Left ventricle myocardium superior (tissue), 1 donor: ENCODE data around the gene KANK4. TPM values are rescaled to one million over a fixed set of nuclear protein-coding genes. Genes with fewer than 3 reads are reported as not detected.

Experiments used
- ATAC-seq: fragments of 200-7000 bp; cut with Tn5 transposase; one replicate; pipeline ENCODE4 v1.9.1; 2020; ENCODE audit warnings: mild to moderate bottlenecking, moderate library complexity
- DNase-seq: peaks from one replicate; pipeline ENCODE4 v3.0.0-alpha.2; 2020
- intact Hi-C: fragments of 100-400 bp; cut with micrococcal nuclease; formaldehyde crosslinking; loops from one replicate; pipeline ENCODE4 v1.11.0; 2022
- total RNA-seq: library from RNA; stranded (reverse); fragmentation: NEBNext Ultra II Directional; extraction: Animal tissue kit (Norgen Biotek cat#: 25700); gene quantifications from one replicate; pipeline ENCODE4 v1.2.1, GENCODE V29; 2021
- donor health status: DM: no; HTN: yes; CAD: no; lungs with severe emphysema.

The KANK4 gene
- total RNA-seq, 1 donor from 2014 or later, result 0.25 TPM

DNA sequence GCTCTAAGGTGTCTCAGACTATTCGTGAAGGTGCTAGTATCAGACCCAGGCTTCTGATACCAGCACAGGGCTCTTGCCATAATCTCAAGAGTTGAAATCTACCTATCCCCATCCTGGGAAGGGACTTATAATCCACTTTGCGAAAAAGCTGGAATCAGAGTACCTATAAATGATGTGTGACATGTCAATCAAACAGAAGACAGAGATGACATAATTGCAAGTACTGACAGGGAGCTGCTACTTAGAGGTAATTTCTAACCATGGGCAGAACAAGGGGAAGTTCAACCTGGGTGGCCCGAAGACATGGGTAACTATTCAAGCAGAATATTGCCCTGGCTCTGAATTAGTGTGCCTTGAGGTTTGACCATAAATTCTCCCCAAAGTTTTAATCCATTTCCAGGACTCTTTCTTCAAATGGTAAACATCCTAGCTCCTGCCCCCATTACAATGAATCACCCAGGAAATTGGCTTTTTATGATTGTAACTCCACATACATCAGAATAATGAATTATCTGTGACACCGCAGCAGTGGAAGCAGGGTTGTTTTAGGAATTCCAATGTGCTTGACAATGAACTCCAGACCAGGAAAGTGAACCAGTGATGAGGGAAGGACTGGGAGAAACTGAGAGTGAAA lies 37.2 kb downstream of the KANK4 start:
- no peak for ATAC-seq
- DNase-seq, result no peak
- intact Hi-C loops, result no loop called here

DNA sequence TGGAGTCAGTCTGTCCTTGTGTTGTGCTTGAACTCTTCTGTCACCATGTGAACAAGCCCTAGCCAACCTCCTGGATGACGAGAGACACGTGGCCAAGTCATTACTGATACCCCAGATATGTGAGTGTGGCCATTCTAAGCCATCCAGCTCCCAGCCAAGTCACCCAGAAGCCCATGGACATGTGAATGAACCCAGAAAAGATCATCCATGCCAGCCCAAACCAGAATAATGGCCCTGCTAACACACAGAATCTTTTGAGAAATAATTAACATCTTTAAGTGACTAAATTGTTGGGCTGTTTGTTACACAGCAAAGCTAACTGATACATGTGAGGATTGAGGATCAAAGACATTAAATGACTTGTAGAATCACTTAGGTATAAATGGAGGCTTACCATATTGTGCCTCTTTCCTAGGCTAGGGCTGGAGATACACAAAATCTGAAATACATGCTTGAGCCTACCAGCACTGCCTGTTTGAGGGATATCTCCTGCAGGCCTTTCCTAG lies 38.2 kb downstream of the KANK4 start:
- no peak for ATAC-seq
- no peak for DNase-seq
- intact Hi-C loops, result no loop called here

DNA sequence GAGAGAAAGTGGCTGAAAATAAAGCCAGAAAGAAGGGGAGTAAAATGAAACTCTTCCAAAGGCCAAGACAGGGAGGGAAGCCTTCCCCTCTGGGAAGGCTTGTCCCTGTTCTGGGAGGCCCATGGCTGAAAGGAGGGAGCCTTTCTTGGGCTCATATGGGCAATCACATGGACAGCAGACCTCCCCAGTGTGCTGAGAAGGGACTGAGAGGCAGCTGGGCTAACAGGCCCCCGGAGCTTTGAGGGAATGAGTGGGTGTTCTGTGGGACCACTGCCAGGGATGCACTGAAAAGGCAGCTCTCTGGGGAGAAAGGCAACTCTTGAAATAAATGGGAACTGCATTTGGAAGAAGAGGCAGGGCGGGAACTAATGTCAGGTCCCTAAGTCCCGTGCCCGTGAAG lies 39.1 kb downstream of the KANK4 start:
- peak; percentile 38 for ATAC-seq
- no peak for DNase-seq
- intact Hi-C loops, result no loop called here

DNA sequence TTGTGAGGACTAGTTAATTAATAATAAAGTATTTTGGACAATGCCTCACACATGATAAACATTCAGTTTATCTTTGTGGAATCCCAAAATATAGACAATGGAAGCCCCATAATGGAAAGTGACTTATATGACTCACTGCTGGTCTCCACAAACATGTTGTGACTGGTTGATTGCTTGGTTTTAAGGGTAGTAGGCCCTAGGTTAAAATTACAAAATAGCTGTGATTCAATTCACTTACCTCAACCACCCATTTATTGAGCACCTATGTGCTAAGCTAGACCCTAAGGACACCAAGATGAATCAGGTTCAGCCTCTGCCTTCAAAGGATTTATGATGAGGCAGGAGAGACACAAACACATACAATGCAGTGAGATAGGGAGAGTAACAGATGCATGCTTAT lies 42.4 kb downstream of the KANK4 start:
- intact Hi-C loops, result no loop called here
- no peak for DNase-seq
- ATAC-seq, result no peak

DNA sequence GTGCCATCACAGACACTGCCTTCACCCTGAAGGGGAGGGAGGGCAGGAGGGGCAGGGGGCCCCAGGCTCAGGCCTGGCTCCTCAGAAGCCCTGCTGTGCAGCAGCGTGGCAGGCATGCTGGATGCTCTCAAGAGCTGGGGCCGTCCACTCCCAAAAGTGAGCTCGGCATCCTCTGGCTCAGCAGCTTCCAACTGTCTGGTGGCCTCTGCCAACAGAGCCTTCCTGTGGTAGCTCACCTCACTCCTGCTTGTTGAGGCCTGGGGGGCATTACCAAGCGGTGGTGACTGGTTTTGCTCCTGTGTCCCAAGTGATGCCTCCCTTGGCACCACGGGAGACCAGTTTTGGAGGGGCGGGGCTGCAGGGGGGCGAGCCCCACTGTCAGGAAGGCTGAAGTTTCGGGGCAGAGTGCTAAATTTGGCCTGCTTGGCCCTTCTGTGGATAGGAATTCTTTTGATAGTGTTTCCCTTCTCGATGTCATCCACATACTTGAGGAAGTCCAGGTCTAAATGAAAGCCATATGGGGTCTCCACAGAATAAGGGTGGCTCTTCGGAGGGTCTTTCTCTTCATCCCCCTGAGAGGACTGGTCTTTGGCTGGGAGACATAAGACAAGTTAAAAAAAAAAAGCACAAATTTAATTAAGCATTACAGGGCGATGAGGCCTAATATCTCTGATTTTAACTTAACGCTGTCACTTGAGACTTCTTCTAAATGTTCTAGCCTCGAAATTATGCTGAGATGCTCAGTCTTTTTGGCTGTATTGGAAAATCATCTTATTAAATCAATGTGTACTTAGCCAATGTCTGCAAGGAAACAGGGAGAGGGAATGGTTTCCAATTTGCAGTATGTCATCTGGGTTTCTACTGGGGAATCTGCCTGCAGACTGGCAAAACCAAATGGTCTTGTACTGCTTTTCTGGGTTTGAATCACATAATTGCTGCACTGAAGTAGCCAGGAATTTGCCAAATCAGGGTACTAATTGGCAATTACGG lies 44.4 kb downstream of the KANK4 start:
- DNase-seq (no peak), ATAC-seq (no peak)
- intact Hi-C loops, result no loop called here

DNA sequence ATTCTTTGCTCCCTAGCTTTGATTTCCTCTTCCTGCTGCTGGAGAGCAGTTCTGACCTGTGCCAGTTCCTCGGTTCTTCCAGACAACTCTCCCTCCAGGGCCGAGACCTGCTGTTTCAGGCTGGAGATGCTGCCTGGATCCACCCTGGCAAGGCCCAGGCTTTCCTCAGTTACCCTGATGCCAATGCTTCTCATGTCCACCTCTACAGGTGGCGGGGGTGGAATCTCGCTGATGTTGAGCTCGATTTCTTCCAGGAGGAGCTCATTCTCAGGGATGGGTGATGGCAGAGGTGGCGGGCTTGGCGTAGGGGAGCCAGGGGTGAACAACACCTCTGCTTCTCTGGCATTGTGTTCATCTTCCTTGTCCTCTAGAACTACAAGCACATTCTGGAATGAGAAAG lies 45.3 kb downstream of the KANK4 start:
- ATAC-seq (no peak), DNase-seq (no peak)
- intact Hi-C loops, result no loop called here

DNA sequence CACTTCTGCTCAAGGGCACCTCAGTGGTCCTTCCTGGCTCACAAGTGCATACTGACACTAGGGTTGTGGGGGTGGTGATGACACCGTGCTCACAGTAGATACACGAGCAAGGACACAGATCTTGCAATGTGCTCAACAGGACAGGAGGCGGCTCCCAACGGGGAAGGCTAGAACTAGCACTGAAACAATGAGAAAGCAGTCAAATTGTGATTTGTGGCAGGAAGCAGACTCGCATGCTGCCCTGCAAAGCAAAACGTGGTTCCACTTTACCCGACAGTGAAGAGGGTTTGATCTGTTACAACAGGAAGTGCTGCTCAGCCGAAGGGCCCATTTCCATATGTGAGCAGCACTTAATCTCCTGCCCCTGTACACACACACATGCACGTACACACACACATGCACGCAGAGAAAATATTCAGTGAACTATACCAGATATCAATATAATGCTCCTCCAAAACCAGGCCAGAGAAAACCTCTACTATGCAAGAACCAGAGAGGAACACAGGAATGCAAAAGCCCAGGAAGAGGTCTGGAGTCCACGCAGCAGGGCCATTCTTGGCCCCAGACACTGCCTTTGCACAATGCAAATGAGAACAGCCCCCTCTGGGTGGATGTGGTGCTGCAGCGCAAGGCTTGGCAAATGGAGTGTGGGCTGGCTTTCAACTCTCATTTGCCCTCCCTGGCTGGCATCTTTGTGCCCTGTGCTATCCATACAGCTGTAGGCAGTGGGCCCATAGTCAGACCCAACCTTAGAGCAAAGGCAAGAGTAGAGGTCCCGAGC lies 47.1 kb downstream of the KANK4 start:
- ATAC-seq, result no peak
- no peak for DNase-seq

DNA sequence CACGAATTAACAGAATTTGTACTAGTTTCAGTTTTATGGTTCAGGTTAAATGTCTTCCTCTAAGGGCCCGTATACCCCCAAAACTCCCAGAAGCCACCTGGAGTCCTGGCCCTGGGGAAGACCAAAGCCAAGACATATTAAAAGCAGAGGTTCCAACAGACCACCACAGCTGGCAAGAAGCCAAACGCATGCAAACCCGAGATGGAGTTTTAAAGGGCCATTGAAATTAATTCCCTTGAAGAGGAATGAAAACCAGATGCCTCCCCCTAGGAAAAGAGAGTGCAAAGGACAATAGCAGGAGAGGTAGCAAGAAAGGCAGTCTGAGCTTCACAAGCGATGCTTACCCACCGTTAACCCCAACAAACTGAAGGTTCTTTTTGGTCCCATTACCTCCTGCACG lies 48.1 kb downstream of the KANK4 start:
- no peak for ATAC-seq
- DNase-seq, result no peak
- intact Hi-C loops, result no loop called here

More for the DNA sequence above, 47.1 kb downstream of the KANK4 start:
- intact Hi-C loops, result no loop called here

DNA sequence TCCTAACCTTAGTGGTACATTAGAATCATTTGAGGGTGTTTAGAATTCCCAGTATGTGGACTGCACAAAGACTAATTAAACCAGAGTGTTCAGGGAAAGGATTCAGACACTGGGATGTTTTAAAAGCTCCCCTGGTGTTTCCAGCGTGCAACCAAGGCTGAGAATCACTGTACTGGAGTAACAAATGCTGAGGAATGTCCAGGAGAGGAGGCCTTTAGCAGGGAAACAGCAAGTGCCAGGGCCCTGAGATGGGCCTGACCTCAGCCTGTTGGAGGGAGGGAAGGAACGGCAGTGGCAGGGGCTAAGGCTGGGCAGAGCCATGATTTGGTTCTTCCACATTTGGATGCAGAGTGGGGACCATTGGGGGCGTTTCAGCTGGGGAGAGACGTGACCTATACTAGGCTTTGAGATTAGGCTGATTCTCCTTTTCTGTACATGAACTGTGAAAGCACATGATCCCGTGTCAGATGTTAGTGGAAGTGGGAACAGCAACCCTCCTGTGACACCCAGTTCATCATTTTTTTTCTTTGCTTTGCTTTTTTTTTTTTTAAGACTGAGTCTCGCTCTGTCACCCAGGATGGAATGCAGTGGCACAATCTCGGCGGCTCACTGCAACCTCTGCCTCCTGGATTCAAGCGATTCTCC lies 49.3 kb downstream of the KANK4 start:
- ATAC-seq (no peak), DNase-seq (no peak)
- intact Hi-C loops, result no loop called here

DNA sequence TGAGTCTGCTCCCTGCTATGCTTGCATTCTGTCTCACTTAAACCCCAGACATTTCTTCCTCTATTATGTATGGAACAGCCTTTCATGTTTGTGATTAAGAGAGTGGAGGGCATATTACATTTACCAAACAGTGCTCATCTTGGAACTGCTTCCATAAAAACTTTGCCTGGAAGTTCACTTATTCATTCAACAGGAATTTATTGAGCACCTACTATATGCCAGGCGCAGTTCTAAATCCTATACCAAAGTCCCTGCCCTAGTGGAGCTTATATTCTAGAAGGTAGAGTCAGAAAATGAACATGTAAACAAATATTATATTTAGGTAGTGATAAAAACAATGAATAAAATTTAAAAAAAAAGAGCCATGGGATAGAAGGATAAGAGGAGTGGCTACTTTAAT lies 49.8 kb downstream of the KANK4 start:
- ATAC-seq (no peak), DNase-seq (no peak)
- intact Hi-C loops, result no loop called here

DNA sequence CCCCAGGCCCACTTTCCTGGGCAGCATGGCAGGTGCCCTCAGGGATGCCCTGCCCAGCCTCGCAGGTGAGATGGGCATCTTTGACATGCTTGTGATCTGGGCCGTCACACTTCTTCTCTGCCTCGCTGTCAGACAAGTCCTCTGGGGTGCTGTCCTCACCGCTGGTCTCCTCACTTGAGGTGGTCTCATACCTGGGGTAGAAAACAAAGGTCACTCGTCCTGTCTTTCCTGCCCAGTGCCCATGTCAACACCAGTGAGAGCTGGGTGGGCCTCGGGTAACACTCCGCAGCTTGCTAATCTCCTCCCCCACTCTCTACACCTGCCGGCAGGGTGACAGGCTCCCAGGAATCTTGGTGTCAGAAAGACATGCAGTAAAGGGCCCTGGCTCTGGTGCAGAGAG lies 50.9 kb downstream of the KANK4 start:
- ATAC-seq (no peak), DNase-seq (no peak)
- intact Hi-C loops, result no loop called here

DNA sequence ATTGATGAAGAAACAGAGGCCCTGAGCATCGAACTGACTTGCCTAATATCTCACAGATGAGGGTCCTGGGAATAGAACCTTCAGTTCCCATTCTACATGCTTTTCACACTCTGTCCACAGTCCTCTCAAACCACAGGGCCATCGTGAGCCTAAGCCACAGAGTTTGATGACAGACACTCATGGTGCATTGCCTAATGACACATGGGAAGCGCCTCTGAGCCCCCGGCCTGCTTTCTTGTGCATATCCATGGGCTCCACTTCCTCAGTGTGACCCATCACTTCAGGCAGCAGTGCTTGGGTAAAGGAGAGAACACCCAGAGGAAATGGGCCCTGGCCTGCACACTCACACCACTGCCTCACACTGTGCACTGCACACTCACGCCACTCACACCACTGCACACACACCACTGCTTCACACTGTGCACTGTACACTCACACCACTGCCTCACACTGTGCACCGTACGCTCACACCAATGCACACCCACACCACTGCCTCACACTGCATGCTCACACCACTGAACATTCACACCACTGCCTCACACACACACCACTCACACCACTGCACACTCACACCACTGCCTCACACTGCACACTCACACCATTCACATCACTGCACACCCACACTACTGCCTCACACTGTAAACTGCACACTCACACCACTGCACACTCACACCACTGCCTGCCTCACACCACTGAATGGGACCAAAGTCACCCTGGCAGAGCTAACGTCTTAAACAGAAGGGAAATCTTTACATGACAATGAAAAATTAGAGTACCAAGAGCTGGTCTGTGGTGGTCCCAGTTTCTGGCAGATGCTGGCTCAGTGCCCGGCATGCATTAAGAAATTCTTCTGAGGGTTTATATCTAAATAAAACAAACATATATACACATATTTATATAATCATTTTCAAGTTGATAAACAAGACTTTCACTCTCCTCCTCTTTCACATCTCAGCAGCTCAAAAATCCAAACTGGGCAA lies 53.0 kb downstream of the KANK4 start:
- DNase-seq, result no peak
- no peak for ATAC-seq
- intact Hi-C loops, result no loop called here

DNA sequence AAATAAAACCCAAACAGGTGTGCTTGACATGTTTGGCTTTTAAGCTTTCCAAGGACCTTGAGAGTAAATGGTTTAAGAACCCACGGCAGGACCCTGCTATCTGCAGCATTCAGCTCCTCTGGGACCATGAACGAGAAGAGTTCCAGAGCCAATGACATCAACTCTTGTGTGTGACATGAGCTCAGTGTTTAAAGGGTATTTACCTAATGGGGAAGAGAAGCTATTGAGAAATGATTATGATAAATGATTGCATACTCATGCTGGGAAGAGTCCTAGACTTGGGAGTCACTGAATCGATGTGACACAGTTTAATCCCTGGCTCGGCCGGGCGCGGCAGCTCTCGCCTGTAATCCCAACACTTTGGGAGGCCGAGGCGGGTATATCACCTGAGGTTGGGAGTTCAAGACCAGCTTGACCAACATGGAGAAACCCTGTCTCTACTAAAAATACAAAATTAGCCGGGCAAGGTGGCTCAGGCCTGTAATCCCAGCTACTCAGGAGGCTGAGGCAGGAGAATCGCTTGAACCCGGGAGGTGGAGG lies 55.4 kb downstream of the KANK4 start:
- ATAC-seq (no peak), DNase-seq (no peak)
- intact Hi-C loops, result no loop called here

DNA sequence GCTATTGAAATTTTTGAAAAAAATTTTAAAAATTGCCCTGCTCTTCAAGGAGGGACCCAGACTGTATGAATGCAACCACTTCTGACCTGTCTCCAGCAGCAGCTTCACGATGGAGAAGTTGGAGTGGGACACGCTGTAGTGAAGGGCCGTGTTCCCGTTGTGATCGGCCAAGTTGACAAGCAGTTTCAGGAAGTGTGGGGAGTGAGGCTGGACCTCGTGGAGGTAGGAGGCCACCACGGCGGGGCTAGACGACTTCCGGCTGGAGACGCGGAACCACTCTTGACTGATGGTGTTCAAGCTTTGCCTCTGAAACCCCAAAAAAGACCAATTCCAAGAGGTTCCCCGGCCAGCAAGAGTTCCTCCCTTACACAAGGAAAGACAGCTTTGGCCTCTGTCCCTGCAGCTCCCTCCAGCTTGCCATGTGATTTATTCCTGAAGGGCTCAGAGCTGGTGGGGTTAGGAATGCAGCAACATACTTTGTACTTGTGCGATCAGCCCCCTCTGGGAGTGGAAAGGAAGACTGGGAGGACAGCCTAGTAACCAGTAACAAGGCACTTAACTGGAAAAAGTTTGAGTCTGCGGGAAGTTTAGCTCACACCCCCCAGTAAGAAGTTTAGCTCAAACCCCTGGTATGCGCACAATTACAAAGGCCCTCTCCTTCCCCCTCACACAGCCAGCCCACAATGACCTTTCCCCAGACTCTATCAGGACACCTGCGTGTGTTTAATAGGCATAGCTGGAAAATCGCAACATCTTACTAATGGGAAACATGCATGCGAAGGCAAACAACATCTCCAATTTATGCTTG lies 56.0 kb downstream of the KANK4 start:
- DNase-seq (no peak), ATAC-seq (no peak)
- intact Hi-C loops, result no loop called here

DNA sequence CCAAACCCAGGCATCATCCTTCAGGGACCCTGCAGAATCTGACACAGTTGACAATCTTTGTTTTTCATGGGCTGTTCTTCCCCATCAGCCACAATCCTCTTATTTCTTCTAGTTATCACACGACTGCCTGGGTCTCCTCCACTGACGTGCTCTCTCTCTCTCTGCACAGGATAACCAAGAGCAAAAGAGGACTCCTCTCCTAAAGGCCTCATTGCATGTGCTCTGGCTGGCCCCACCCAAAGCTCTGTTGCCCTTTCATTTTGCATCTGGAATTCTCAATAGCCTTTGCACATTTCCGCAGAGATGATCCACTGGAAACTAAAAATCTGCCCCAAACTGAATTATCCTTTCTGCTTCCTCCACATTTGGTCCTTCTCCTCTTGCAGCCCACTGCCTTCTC lies 58.5 kb downstream of the KANK4 start:
- intact Hi-C loops, result no loop called here
- no peak for DNase-seq
- no peak for ATAC-seq

DNA sequence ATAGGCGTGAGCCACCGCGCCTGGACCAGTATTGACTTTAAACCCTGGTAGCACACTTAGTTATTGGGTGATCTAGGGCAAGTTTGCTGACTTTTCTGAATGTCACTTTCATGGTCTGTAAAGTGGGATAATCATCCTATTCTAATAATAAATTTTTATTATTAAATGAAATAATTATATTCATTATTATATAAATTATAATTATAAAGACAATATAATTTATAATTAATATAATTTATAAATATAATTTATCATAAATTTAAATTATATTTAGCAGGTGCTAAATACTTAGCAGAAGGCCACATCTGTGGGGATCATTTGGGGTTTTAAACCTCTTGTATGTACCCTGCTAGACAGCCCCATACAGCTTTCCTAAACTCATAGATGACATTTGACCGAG lies 59.7 kb downstream of the KANK4 start:
- DNase-seq, result no peak
- no peak for ATAC-seq
- intact Hi-C loops, result no loop called here

DNA sequence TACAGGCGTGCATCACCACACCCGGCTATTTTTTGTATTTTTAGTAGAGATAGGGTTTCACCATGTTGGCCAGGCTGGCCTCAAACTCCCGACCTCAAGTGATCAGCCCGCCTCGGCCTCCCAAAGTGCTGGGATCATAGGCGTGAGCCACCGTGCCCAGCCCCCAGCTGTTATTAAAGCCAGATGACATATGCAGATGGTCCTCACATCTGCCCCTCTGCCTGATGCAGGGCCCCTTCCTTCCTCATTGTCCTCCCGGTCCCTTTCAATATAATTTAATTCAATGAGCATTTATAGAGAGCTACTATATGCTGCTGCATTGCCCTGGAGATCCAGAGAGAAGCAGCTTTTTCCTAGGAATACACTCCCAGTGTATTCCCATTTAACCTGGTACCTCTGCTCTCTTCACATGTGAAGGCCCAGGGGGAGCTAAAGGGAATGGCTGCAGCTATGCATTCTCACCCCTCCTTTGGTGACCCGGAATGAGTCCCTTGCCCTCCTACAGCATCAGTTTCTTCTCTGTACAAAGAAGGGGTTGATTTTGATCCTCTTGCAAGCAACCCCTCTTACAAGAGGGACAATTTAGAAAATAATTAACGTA lies 69.0 kb downstream of the KANK4 start:
- DNase-seq (no peak), ATAC-seq (no peak)
- intact Hi-C loops, result no loop called here
